ENCODE measurements around the gene HOXA11. TPM values are rescaled to one million over a fixed set of nuclear protein-coding genes. Genes with fewer than 3 reads are reported as not detected.

Gene HOXA11
- total and polyA plus RNA-seq, 5 donors from 2014 or later = not detected

DNA sequence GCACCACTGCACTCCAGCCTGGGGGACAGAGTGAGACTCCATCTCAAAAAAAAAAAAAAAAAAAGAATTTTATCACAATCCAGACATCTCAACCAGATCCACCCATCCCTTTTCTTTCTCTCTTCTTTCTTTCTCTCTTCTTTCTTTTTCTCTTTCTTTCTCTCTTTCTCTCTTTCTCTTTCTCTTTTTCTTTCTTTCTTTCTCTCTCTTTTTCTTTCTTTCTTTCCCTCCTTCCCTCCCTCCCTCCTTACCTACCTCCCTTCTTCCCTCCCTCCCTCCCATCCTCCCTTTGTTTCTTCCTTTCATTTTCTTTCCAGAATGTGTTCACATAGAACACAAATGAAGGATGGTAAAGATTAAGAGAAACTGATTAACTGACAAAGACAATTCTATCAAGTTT, 32.9 kb upstream of the HOXA11 start:
- no peak overlapping the region for H3K27ac Mint-ChIP-seq
- Histone ChIP-seq H3K9me3 (ENCODE audit: control insufficient read depth in 2 of 2, low read length in 2 of 2) (no peaks in the 10 kb centered on the region), H3K27ac (ENCODE audit: insufficient read depth, low read length, poor library complexity, severe bottlenecking) (no peak overlapping the region), H3K27me3 (ENCODE audit: control insufficient read depth, insufficient read depth, low read length) (peaks cover 51% of the 10 kb centered on the region), H3K4me1 (ENCODE audit: control insufficient read depth, insufficient read depth, low read length, poor library complexity, severe bottlenecking) (no peaks in the 10 kb centered on the region), H3K4me3 (ENCODE audit: low read depth, low read length) (no peak overlapping the region), H3K36me3 (ENCODE audit: control insufficient read depth, insufficient read depth, low read length) (no peaks in the 10 kb centered on the region)
- peaks cover 0 to 13% (median 1%) of the 10 kb centered on the region in 4 donors for H3K4me1 Mint-ChIP-seq
- peaks cover 4% of the 10 kb centered on the region for H3K36me3 Mint-ChIP-seq
- ATAC-seq (ENCODE audit: low read depth in 2 of 2) = no peak
- DNase-seq = no peak
- no peak overlapping the region for H3K4me3 Mint-ChIP-seq
- peaks cover 0 to 2% (median 0%) of the 10 kb centered on the region in 7 donors for H3K9me3 Mint-ChIP-seq
- peaks cover 80% of the 10 kb centered on the region for H3K27me3 Mint-ChIP-seq

- H3K36me3 Mint-ChIP-seq = peaks cover 4% of the 10 kb centered on the region
- DNase-seq (no peak), ATAC-seq (ENCODE audit: low read depth in 2 of 2) (no peak)
- H3K9me3 Mint-ChIP-seq = no peaks in the 10 kb centered on the region
- H3K4me3 Mint-ChIP-seq = no peak overlapping the region
- Histone ChIP-seq H3K27ac (ENCODE audit: insufficient read depth, low read length, poor library complexity, severe bottlenecking) (no peak overlapping the region), H3K4me1 (ENCODE audit: control insufficient read depth, insufficient read depth, low read length, poor library complexity, severe bottlenecking) (peaks cover 6% of the 10 kb centered on the region), H3K4me3 (ENCODE audit: low read depth, low read length) (no peak overlapping the region), H3K36me3 (ENCODE audit: control insufficient read depth, insufficient read depth, low read length) (no peaks in the 10 kb centered on the region), H3K27me3 (ENCODE audit: control insufficient read depth, insufficient read depth, low read length) (peaks cover 51% of the 10 kb centered on the region), H3K9me3 (ENCODE audit: control insufficient read depth in 2 of 2, low read length in 2 of 2) (no peaks in the 10 kb centered on the region)
- peaks cover 0 to 22% (median 8%) of the 10 kb centered on the region in 4 donors for H3K4me1 Mint-ChIP-seq
- no peak overlapping the region for H3K27ac Mint-ChIP-seq
- peaks cover 82% of the 10 kb centered on the region for H3K27me3 Mint-ChIP-seq
Measured at GRCh38 chr7:27215356-27215755, 30.3 kb upstream of the HOXA11 start.

DNA sequence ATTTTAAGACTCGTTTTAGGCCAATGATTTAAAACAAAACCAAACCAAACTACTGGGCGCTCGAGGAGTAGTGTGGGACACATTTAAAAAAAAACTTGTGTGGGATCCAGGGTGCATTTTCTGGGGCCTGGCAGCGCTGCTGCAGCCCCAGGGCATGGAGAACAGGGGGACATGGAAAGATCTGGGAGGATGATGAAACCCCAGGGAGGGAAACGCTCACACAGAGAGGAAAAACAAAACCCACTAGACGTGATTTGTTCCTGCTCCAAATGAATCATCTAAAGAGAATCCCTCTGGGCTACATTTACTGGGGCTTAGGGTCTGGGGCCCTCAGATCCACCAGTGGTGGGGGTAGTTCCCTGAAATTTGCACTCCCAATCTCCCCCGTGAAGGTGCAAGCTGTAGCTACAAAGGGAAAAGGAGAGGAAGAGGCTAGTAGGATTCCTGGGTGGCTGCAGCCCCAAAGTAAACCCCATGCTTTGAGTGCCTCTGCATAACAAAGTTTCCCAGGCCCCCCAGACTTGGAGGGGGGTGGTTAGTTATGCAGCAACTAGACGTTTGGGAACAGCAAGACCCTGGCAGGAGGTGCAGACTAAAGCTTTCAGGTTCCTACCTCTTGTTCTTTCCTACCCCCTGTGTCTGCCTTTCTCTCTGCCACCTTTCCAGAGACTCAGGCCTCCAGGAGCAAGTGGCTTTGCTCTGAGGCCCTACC, 29.4 kb upstream of the HOXA11 start:
- Histone ChIP-seq H3K4me1 (ENCODE audit: control insufficient read depth, insufficient read depth, low read length, poor library complexity, severe bottlenecking) (peaks cover 9% of the 10 kb centered on the region), H3K4me3 (ENCODE audit: low read depth, low read length) (no peak overlapping the region), H3K27ac (ENCODE audit: insufficient read depth, low read length, poor library complexity, severe bottlenecking) (no peak overlapping the region), H3K27me3 (ENCODE audit: control insufficient read depth, insufficient read depth, low read length) (peaks cover 45% of the 10 kb centered on the region), H3K9me3 (ENCODE audit: control insufficient read depth in 2 of 2, low read length in 2 of 2) (no peaks in the 10 kb centered on the region), H3K36me3 (ENCODE audit: control insufficient read depth, insufficient read depth, low read length) (no peaks in the 10 kb centered on the region)
- no peak for DNase-seq
- Mint-ChIP-seq H3K36me3 (no peaks in the 10 kb centered on the region), H3K4me1 (peaks cover 0 to 21% (median 6%) of the 10 kb centered on the region in 4 donors), H3K9me3 (no peaks in the 10 kb centered on the region), H3K27ac (no peak overlapping the region), H3K27me3 (peaks cover 84% of the 10 kb centered on the region), H3K4me3 (no peak overlapping the region)
- no peak for ATAC-seq (ENCODE audit: low read depth in 2 of 2)

- ATAC-seq (ENCODE audit: low read depth in 2 of 2) = no peak
- no peak for DNase-seq
- peaks cover 84% of the 10 kb centered on the region for H3K27me3 Mint-ChIP-seq
- Histone ChIP-seq H3K4me1 (ENCODE audit: control insufficient read depth, insufficient read depth, low read length, poor library complexity, severe bottlenecking) (peaks cover 9% of the 10 kb centered on the region), H3K4me3 (ENCODE audit: low read depth, low read length) (no peak overlapping the region), H3K36me3 (ENCODE audit: control insufficient read depth, insufficient read depth, low read length) (no peaks in the 10 kb centered on the region), H3K9me3 (ENCODE audit: control insufficient read depth in 2 of 2, low read length in 2 of 2) (no peaks in the 10 kb centered on the region), H3K27me3 (ENCODE audit: control insufficient read depth, insufficient read depth, low read length) (peaks cover 46% of the 10 kb centered on the region), H3K27ac (ENCODE audit: insufficient read depth, low read length, poor library complexity, severe bottlenecking) (no peak overlapping the region)
- no peaks in the 10 kb centered on the region for H3K36me3 Mint-ChIP-seq
- peaks cover 0 to 18% (median 6%) of the 10 kb centered on the region in 4 donors for H3K4me1 Mint-ChIP-seq
- no peak overlapping the region for H3K27ac Mint-ChIP-seq
- no peaks in the 10 kb centered on the region for H3K9me3 Mint-ChIP-seq
- peak overlapping the region in 1 of 4 donors; percentile 39 for H3K4me3 Mint-ChIP-seq
Measured at GRCh38 chr7:27213433-27214238, 28.6 kb upstream of the HOXA11 start.

GRCh38 chr7:27212497-27213432, 27.7 kb upstream of the HOXA11 start:
- H3K27ac ChIP-seq (ENCODE audit: insufficient read depth, low read length, poor library complexity, severe bottlenecking) = no peak overlapping the region
- DNase-seq = no peak
- Mint-ChIP-seq H3K9me3 (no peaks in the 10 kb centered on the region), H3K27me3 (peaks cover 93% of the 10 kb centered on the region), H3K4me3 (no peak overlapping the region), H3K36me3 (no peaks in the 10 kb centered on the region), H3K4me1 (peaks cover 0 to 18% (median 6%) of the 10 kb centered on the region in 4 donors), H3K27ac (peak overlapping the region in 1 of 3 donors; percentile 49)
- H3K4me3 ChIP-seq (ENCODE audit: low read depth, low read length) = no peak overlapping the region
- H3K9me3 ChIP-seq (ENCODE audit: control insufficient read depth in 2 of 2, low read length in 2 of 2) = no peaks in the 10 kb centered on the region
- no peaks in the 10 kb centered on the region for H3K36me3 ChIP-seq (ENCODE audit: control insufficient read depth, insufficient read depth, low read length)
- no peak for ATAC-seq (ENCODE audit: low read depth in 2 of 2)
- H3K4me1 ChIP-seq (ENCODE audit: control insufficient read depth, insufficient read depth, low read length, poor library complexity, severe bottlenecking) = peaks cover 9% of the 10 kb centered on the region
- peaks cover 50% of the 10 kb centered on the region for H3K27me3 ChIP-seq (ENCODE audit: control insufficient read depth, insufficient read depth, low read length)

DNA sequence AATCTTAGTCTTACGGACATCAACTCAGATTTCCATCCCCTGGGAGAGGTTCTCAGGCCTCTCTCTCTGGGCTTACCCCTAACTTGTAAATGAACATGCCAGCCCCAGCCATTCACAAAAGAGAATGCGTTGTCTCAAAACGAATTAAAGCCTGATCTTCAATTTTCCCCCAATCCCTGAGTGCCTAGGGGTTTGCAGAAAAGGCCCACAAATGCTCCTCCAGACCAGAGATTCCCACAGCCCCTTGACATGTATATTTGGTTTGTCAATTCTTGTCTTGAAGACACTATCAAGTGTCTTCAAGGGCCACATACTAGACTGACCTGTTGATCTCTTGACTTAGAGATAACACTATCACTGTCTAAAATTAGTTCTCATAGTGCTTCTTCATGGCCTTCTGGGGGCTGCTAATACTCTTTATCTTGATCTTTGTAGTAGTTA, 26.8 kb upstream of the HOXA11 start:
- DNase-seq = no peak
- Mint-ChIP-seq H3K36me3 (no peaks in the 10 kb centered on the region), H3K4me3 (no peak overlapping the region), H3K9me3 (no peaks in the 10 kb centered on the region), H3K27ac (no peak overlapping the region), H3K4me1 (peaks cover 0 to 18% (median 6%) of the 10 kb centered on the region in 4 donors), H3K27me3 (peaks cover 93% of the 10 kb centered on the region)
- H3K9me3 ChIP-seq (ENCODE audit: control insufficient read depth in 2 of 2, low read length in 2 of 2) = no peaks in the 10 kb centered on the region
- H3K4me3 ChIP-seq (ENCODE audit: low read depth, low read length) = no peak overlapping the region
- H3K4me1 ChIP-seq (ENCODE audit: control insufficient read depth, insufficient read depth, low read length, poor library complexity, severe bottlenecking) = peaks cover 9% of the 10 kb centered on the region
- H3K36me3 ChIP-seq (ENCODE audit: control insufficient read depth, insufficient read depth, low read length) = no peaks in the 10 kb centered on the region
- no peak for ATAC-seq (ENCODE audit: low read depth in 2 of 2)
- peaks cover 54% of the 10 kb centered on the region for H3K27me3 ChIP-seq (ENCODE audit: control insufficient read depth, insufficient read depth, low read length)
- H3K27ac ChIP-seq (ENCODE audit: insufficient read depth, low read length, poor library complexity, severe bottlenecking) = no peak overlapping the region

DNA sequence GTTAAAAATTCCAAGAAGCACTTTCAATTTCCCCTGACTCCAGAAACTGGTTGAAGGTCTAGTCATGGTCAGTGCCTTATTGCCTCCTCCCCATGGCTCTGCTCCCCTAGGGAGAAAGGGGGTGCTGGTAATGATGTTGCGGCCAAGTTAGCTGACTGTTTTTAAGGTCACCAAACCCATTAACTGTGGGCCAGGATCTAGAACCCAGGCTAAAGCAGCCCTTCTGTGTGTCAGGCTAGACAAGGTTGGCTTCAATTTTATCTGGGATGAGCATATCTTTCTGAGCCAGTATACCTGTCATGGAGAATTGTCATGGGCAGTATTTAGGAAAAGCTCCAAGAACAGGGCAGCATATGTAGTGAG, 26.0 kb upstream of the HOXA11 start:
- no peak for DNase-seq
- Mint-ChIP-seq H3K36me3 (no peaks in the 10 kb centered on the region), H3K4me3 (no peak overlapping the region), H3K27ac (no peak overlapping the region), H3K4me1 (peaks cover 3 to 19% (median 8%) of the 10 kb centered on the region in 4 donors), H3K9me3 (no peaks in the 10 kb centered on the region), H3K27me3 (peaks cover 93% of the 10 kb centered on the region)
- Histone ChIP-seq H3K36me3 (ENCODE audit: control insufficient read depth, insufficient read depth, low read length) (no peaks in the 10 kb centered on the region), H3K4me3 (ENCODE audit: low read depth, low read length) (no peak overlapping the region), H3K27me3 (ENCODE audit: control insufficient read depth, insufficient read depth, low read length) (peaks cover 57% of the 10 kb centered on the region), H3K9me3 (ENCODE audit: control insufficient read depth in 2 of 2, low read length in 2 of 2) (no peaks in the 10 kb centered on the region), H3K4me1 (ENCODE audit: control insufficient read depth, insufficient read depth, low read length, poor library complexity, severe bottlenecking) (peaks cover 9% of the 10 kb centered on the region), H3K27ac (ENCODE audit: insufficient read depth, low read length, poor library complexity, severe bottlenecking) (no peak overlapping the region)
- ATAC-seq (ENCODE audit: low read depth in 2 of 2) = no peak
